K562 (cell line): ENCODE results near the gene KCTD3. TPM values are rescaled to one million over a fixed set of nuclear protein-coding genes. Genes with fewer than 3 reads are reported as not detected.

Source experiments
- ATAC-seq: fragments of 200-7000 bp; cut with Tn5 transposase; 3 replicates; pipeline ENCODE4 v1.9.1; 2020; ENCODE audit warnings: moderate library complexity
- BruUV-seq: library from RNA; stranded (reverse); fragments of 400-500 nt; replicated peaks from 2 replicates; lab custom pipeline; 2021; lab: Mats Ljungman, UMichigan
- CTCF ChIA-PET: fragments of 300-600 bp; formaldehyde crosslinking; extraction: SDS; loops from one replicate; lab custom pipeline; 2021; ENCODE audit warnings: low intra/inter-chr PET ratio; lab: Yijun Ruan, JAX
- POLR2A ChIA-PET: fragments of 300-600, 350-650 bp; sonication (Branson Sonifier 250); formaldehyde crosslinking; extraction: SDS; loops from one replicate; lab custom pipeline; 2021; ENCODE audit warnings: antibody characterized with exemption, inconsistent platforms; lab: Yijun Ruan, JAX
- DNase-seq, 4 experiments: peaks; one replicate each; pipeline versions ENCODE4 v3.0.0 to v3.0.0-alpha.2; 2011 to 2018; ENCODE audit warnings: low spot score in 3 of 4, mixed read lengths in 3 of 4; ENCODE audit errors: extremely low read depth in 1 of 4
- FAIRE-seq: peaks from 2 replicates; lab custom pipeline; 2011; peaks lifted over from hg19 to GRCh38; lab: Jason Lieb, UNC
- H2AFZ ChIP-seq: 2 replicates; pipeline ENCODE4 v1.6.0; 2011; ENCODE audit warnings: low read depth, low read length, control low read depth, inconsistent platforms
- H3K27ac ChIP-seq: fragments of 200-600 bp; 3 replicates; pipeline ENCODE4 v1.8.0; 2011; ENCODE audit warnings: low read depth, mild to moderate bottlenecking, control low read depth, inconsistent platforms, low read length, moderate library complexity, mixed read lengths; ENCODE audit errors: extremely low read depth
- H3K27me3 ChIP-seq, 2 experiments: fragments of 300-600 bp in 1 of 2; 2 replicates in 1 of 2; 3 replicates in 1 of 2; pipeline versions ENCODE4 v1.6.0 to v1.8.0; 2011; ENCODE audit warnings: inconsistent platforms in 2 of 2, low read length in 2 of 2, mild to moderate bottlenecking in 1 of 2, mixed read lengths in 1 of 2, moderate library complexity in 1 of 2; ENCODE audit not compliant: control insufficient read depth in 2 of 2, insufficient read depth in 2 of 2
- H3K36me3 ChIP-seq: fragments of 300-600 bp; 3 replicates; pipeline ENCODE4 v1.8.0; 2011; ENCODE audit warnings: mild to moderate bottlenecking, low read length, inconsistent platforms; ENCODE audit not compliant: control insufficient read depth, insufficient read depth
- H3K4me1 ChIP-seq, 2 experiments: fragments of 200-600 bp in 1 of 2; replicated peaks in 1 of 2; 2 replicates in 1 of 2; 3 replicates in 1 of 2; pipeline versions ENCODE4 v1.5.1 to v1.8.0; 2011; ENCODE audit warnings: inconsistent platforms in 2 of 2, low read length in 2 of 2, mild to moderate bottlenecking in 1 of 2, mixed read lengths in 1 of 2, moderate library complexity in 1 of 2; ENCODE audit not compliant: control insufficient read depth in 2 of 2, insufficient read depth in 2 of 2
- H3K4me2 ChIP-seq: 2 replicates; pipeline ENCODE4 v1.6.1; 2011; ENCODE audit warnings: low read length, control low read depth, inconsistent platforms, mixed read lengths; ENCODE audit not compliant: insufficient read depth
- H3K4me3 ChIP-seq: fragments of 200-600 bp; sonication (generic), shearing (Covaris generic); 2 replicates; pipeline ENCODE4 v1.5.1; 2016; ENCODE audit warnings: control low read depth, inconsistent platforms
- H3K79me2 ChIP-seq: fragments of 200-600 bp; 3 replicates; pipeline ENCODE4 v1.8.0; 2011; ENCODE audit warnings: low read length, inconsistent platforms; ENCODE audit not compliant: control insufficient read depth, insufficient read depth
- H3K9ac ChIP-seq, 2 experiments: 2 replicates each; pipeline versions ENCODE4 v1.6.0 to v1.6.1; 2011; ENCODE audit warnings: low read depth in 2 of 2, low read length in 2 of 2, control low read depth in 1 of 2, inconsistent platforms in 1 of 2, mild to moderate bottlenecking in 1 of 2, mixed read lengths in 1 of 2; ENCODE audit not compliant: insufficient read depth in 1 of 2
- H3K9me1 ChIP-seq: one replicate; pipeline ENCODE4 v1.6.0; 2011; ENCODE audit warnings: inconsistent platforms, mild to moderate bottlenecking, low read length, moderate library complexity; ENCODE audit not compliant: control insufficient read depth, insufficient read depth
- H3K9me3 ChIP-seq: replicated peaks from 2 replicates; pipeline ENCODE4 v1.5.1; 2011; ENCODE audit warnings: low read depth, low read length, inconsistent platforms; ENCODE audit not compliant: control insufficient read depth, insufficient read depth
- H4K20me1 ChIP-seq: replicated peaks from 2 replicates; pipeline ENCODE4 v1.6.1; 2011; ENCODE audit warnings: low read length, inconsistent platforms, mixed read lengths; ENCODE audit not compliant: control insufficient read depth, insufficient read depth
- BCOR ChIP-seq: fragments of 450-650 bp; IDR thresholded peaks from 2 replicates; pipeline ENCODE4 v1.6.1; 2016
- C11orf30 ChIP-seq: fragments of 450-650 bp; IDR thresholded peaks from 2 replicates; pipeline ENCODE4 v1.6.1; 2016; ENCODE audit warnings: low read depth, mild to moderate bottlenecking
- CCAR2 ChIP-seq: fragments of 200-400 bp; formaldehyde crosslinking; IDR thresholded peaks from 2 replicates; pipeline ENCODE4 v1.6.1; 2017; ENCODE audit warnings: mild to moderate bottlenecking, low read depth, low read length
- ETV5 ChIP-seq: sonication (generic); formaldehyde crosslinking; IDR thresholded peaks from 2 replicates; pipeline ENCODE4 v1.4.0; 2020; ENCODE audit warnings: low read depth, mild to moderate bottlenecking, missing genetic modification reagents
- GABPA ChIP-seq: fragments of 200-800 bp; sonication (Bioruptor generic); conservative IDR thresholded peaks from 2 replicates; pipeline ENCODE4 v1.6.1; 2016; ENCODE audit warnings: low read depth, missing genetic modification characterization, missing compliant biosample characterization
- PHF21A ChIP-seq: fragments of 450-650 bp; IDR thresholded peaks from 2 replicates; pipeline ENCODE4 v1.6.1; 2017; ENCODE audit warnings: low read depth, borderline replicate concordance
- POLR2B ChIP-seq: fragments of 450-650 bp; IDR thresholded peaks from 2 replicates; pipeline ENCODE4 v1.6.1; 2018; ENCODE audit warnings: low read depth; ENCODE audit not compliant: partially characterized antibody
- RBM25 ChIP-seq: fragments of 200-400 bp; formaldehyde crosslinking; IDR thresholded peaks from 2 replicates; pipeline ENCODE4 v1.6.1; 2018; ENCODE audit warnings: low read length, low read depth, moderate library complexity; ENCODE audit not compliant: severe bottlenecking
- TAF15 ChIP-seq: fragments of 200-400 bp; formaldehyde crosslinking; IDR thresholded peaks from 2 replicates; pipeline ENCODE4 v1.6.1; 2017; ENCODE audit warnings: mild to moderate bottlenecking, low read depth, low read length, moderate library complexity
- WHSC1 ChIP-seq: IDR thresholded peaks from one replicate; pipeline ENCODE4 v1.6.1; 2012; ENCODE audit warnings: low read length, control low read depth, inconsistent platforms
- ZBTB8A ChIP-seq: fragments of 450-650 bp; IDR thresholded peaks from 2 replicates; pipeline ENCODE4 v1.6.1; 2018; ENCODE audit warnings: mild to moderate bottlenecking, moderate library complexity; ENCODE audit not compliant: partially characterized antibody
- ZNF124 ChIP-seq: sonication (generic); formaldehyde crosslinking; IDR thresholded peaks from 2 replicates; pipeline ENCODE4 v1.8.1; 2022; ENCODE audit warnings: missing genetic modification reagents
- ZNF217 ChIP-seq: sonication (generic); formaldehyde crosslinking; IDR thresholded peaks from 2 replicates; pipeline ENCODE4 v1.8.0; 2022; ENCODE audit warnings: mild to moderate bottlenecking, missing genetic modification reagents
- ZNF589 ChIP-seq: fragments of 200-800 bp; sonication (Bioruptor generic); IDR thresholded peaks from 2 replicates; pipeline ENCODE4 v1.6.1; 2016; ENCODE audit warnings: low read depth, missing genetic modification characterization, missing compliant biosample characterization
- ZNF780A ChIP-seq: fragments of 250-450 bp; sonication (Bioruptor Pico); IDR thresholded peaks from 2 replicates; pipeline ENCODE4 v1.5.0; 2021; ENCODE audit warnings: mild to moderate bottlenecking
- WGBS: fragments of 100-300 bp; shearing (Covaris generic); methylation state at CpG from one replicate; pipeline ENCODE4 v1.1.6; 2016; ENCODE audit warnings: low coverage, mixed read lengths; ENCODE audit not compliant: insufficient coverage; ENCODE audit errors: missing lambda C conversion rate; 5-methylcytosine and 5-hydroxymethylcytosine counted together
- in situ Hi-C: fragments of 300-500 bp; cut with MboI; formaldehyde crosslinking; loops from 4 replicates; pipeline ENCODE4 v1.15.0; 2018; ENCODE audit warnings: inconsistent platforms, mixed read lengths
- intact Hi-C: fragments of 100-400 bp; cut with micrococcal nuclease; formaldehyde crosslinking; loops from 2 replicates; pipeline ENCODE4 v1.14.2; 2022
- polyA plus RNA-seq, 8 experiments: library from polyadenylated mRNA; depleted of rRNA in 4 of 8; stranded (reverse) in 5 of 8; unstranded in 3 of 8; fragments of >200 nt; fragmentation: Nextera tagmentation in 2 of 8; fragmentation: Illumina TruSeq in 1 of 8; extraction: Ambion mirVana in 2 of 8; extraction: Trizol in 1 of 8; gene quantifications; 2 replicates each; pipeline versions ENCODE4 v1.2.1 to v1.2.3, GENCODE V29; 2011 to 2014; ENCODE audit warnings: inconsistent platforms in 1 of 8, missing spikeins in 1 of 8
- total RNA-seq, 7 experiments: library from RNA; depleted of rRNA in 6 of 7; stranded (reverse); fragments of >200 nt in 6 of 7; fragmentation: Illumina TruSeq in 2 of 7; extraction: Trizol in 2 of 7; gene quantifications; 2 replicates each; pipeline versions ENCODE4 v1.2.1 to v1.2.3, GENCODE V29; 2011 to 2021; ENCODE audit warnings: low replicate concordance in 1 of 7
- TF ChIP-seq, protein P1 (sequence below): fragments of 450-650 bp; formaldehyde crosslinking; IDR thresholded peaks from 2 replicates; pipeline ENCODE4 v1.4.0; 2020; ENCODE audit warnings: mild to moderate bottlenecking, mixed read lengths
- TF ChIP-seq, protein P2 (sequence below): sonication (generic); formaldehyde crosslinking; IDR thresholded peaks from 2 replicates; pipeline ENCODE4 v1.8.0; 2022; ENCODE audit warnings: mild to moderate bottlenecking, missing genetic modification reagents
- TF ChIP-seq, protein P3 (sequence below): sonication (generic); formaldehyde crosslinking; IDR thresholded peaks from 2 replicates; pipeline ENCODE4 v1.8.1; 2023; ENCODE audit warnings: mild to moderate bottlenecking, missing genetic modification reagents

KCTD3 gene
- total and polyA plus RNA-seq, 9 of the 15 experiments (the other 6 are each of a cell fraction or from before 2014, with no cell fraction given): 12.8 to 77.1 (median 44.3) TPM

DNA sequence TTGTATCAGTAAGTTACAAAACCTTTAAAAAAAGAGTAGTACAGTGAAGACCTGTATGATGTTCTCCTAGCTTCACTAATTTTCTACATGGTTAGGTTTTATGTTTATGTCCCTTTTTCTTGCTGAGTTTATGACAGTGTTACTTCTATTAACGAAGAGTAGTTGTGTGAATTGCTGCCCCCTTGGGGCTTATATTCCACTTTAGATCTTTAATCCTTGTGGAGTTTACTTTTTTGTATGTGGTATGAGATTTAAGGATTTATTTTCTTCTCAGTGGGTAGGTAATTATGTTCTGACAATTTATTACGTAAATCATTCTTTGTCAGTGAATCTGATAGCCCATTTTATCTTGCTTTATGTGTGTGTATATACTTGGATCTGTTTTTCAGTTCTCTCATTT is 14.8 kb downstream of the KCTD3 start:
- Histone ChIP-seq H3K27ac (no peak overlapping the region), H3K36me3 (peaks cover 80% of the 10 kb centered on the region), H3K27me3 (no peaks in the 10 kb centered on the region), H2AFZ (no peak overlapping the region), H3K4me3 (no peak overlapping the region), H4K20me1 (no peaks in the 10 kb centered on the region), H3K79me2 (no peaks in the 10 kb centered on the region), H3K9me1 (no peaks in the 10 kb centered on the region), H3K9me3 (no peaks in the 10 kb centered on the region), H3K4me1 (no peaks in the 10 kb centered on the region), H3K9ac (no peak overlapping the region), H3K4me2 (no peak overlapping the region)
- intact Hi-C loops (no loop called here), in situ Hi-C loops (no loop called here)
- TF ChIP-seq ZNF780A (CRISPR knock-in tag): no peak
- TF ChIP-seq ZNF589: no peak
- TF ChIP-seq, protein P1, sequence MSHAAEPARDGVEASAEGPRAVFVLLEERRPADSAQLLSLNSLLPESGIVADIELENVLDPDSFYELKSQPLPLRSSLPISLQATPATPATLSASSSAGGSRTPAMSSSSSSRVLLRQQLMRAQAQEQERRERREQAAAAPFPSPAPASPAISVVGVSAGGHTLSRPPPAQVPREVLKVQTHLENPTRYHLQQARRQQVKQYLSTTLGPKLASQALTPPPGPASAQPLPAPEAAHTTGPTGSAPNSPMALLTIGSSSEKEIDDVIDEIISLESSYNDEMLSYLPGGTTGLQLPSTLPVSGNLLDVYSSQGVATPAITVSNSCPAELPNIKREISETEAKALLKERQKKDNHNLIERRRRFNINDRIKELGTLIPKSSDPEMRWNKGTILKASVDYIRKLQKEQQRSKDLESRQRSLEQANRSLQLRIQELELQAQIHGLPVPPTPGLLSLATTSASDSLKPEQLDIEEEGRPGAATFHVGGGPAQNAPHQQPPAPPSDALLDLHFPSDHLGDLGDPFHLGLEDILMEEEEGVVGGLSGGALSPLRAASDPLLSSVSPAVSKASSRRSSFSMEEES (CRISPR knock-in tag): no peak
- TF ChIP-seq, protein P2, sequence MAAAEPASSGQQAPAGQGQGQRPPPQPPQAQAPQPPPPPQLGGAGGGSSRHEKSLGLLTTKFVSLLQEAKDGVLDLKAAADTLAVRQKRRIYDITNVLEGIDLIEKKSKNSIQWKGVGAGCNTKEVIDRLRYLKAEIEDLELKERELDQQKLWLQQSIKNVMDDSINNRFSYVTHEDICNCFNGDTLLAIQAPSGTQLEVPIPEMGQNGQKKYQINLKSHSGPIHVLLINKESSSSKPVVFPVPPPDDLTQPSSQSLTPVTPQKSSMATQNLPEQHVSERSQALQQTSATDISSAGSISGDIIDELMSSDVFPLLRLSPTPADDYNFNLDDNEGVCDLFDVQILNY (CRISPR knock-in tag): no peak
- TF ChIP-seq, protein P3, sequence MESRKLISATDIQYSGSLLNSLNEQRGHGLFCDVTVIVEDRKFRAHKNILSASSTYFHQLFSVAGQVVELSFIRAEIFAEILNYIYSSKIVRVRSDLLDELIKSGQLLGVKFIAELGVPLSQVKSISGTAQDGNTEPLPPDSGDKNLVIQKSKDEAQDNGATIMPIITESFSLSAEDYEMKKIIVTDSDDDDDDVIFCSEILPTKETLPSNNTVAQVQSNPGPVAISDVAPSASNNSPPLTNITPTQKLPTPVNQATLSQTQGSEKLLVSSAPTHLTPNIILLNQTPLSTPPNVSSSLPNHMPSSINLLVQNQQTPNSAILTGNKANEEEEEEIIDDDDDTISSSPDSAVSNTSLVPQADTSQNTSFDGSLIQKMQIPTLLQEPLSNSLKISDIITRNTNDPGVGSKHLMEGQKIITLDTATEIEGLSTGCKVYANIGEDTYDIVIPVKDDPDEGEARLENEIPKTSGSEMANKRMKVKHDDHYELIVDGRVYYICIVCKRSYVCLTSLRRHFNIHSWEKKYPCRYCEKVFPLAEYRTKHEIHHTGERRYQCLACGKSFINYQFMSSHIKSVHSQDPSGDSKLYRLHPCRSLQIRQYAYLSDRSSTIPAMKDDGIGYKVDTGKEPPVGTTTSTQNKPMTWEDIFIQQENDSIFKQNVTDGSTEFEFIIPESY: no peak
- no peak for TF ChIP-seq C11orf30
- no peak for TF ChIP-seq PHF21A
- no peak for TF ChIP-seq CCAR2
- TF ChIP-seq GABPA (tag): no peak
- no peak for TF ChIP-seq ZNF217 (CRISPR knock-in tag)
- TF ChIP-seq ZBTB8A: no peak
- no peak for TF ChIP-seq ZNF124
- TF ChIP-seq ETV5 (CRISPR knock-in tag): no peak
- TF ChIP-seq WHSC1: no peak
- no peak for TF ChIP-seq BCOR
- no peak for TF ChIP-seq TAF15
- no peak for TF ChIP-seq POLR2B
- TF ChIP-seq RBM25: no peak
- CTCF ChIA-PET: no interaction called here
- FAIRE-seq: no peak
- 92% methylated on average over 2 of the region's 2 CpGs for WGBS
- POLR2A ChIA-PET: no interaction called here
- BruUV-seq: no TSS peak
- no peak for DNase-seq
- ATAC-seq: no peak
